HEK293T (cell line): ENCODE results near the gene PARP1.

ENCODE experiments used
- ARNT ChIP-seq: fragments of 450-650 bp; IDR thresholded peaks from 2 replicates; pipeline ENCODE4 v1.6.1; 2017; ENCODE audit warnings: mild to moderate bottlenecking
- BHLHE40 ChIP-seq: fragments of 450-650 bp; IDR thresholded peaks from 2 replicates; pipeline ENCODE4 v1.6.1; 2016; ENCODE audit warnings: mild to moderate bottlenecking, moderate library complexity, borderline replicate concordance
- CTBP1 ChIP-seq: fragments of 450-650 bp; IDR thresholded peaks from 2 replicates; pipeline ENCODE4 v1.6.1; 2016; ENCODE audit warnings: borderline replicate concordance
- ELF4 ChIP-seq: fragments of 450-650 bp; IDR thresholded peaks from 2 replicates; pipeline ENCODE4 v1.6.1; 2017; ENCODE audit warnings: antibody characterized with exemption
- FOXK2 ChIP-seq: fragments of 450-650 bp; IDR thresholded peaks from 2 replicates; pipeline ENCODE4 v1.6.1; 2016; ENCODE audit warnings: mild to moderate bottlenecking
- FOXM1 ChIP-seq: fragments of 450-650 bp; IDR thresholded peaks from 2 replicates; pipeline ENCODE4 v1.6.1; 2017; ENCODE audit warnings: mild to moderate bottlenecking, borderline replicate concordance
- LEF1 ChIP-seq: fragments of 450-650 bp; IDR thresholded peaks from 2 replicates; pipeline ENCODE4 v1.6.1; 2017; ENCODE audit warnings: mild to moderate bottlenecking, borderline replicate concordance
- NFRKB ChIP-seq: fragments of 450-650 bp; IDR thresholded peaks from 2 replicates; pipeline ENCODE4 v1.6.1; 2016; ENCODE audit warnings: mild to moderate bottlenecking, moderate library complexity
- SP1 ChIP-seq: fragments of 450-650 bp; IDR thresholded peaks from 2 replicates; pipeline ENCODE4 v1.6.1; 2017
- TARDBP ChIP-seq: fragments of 450-650 bp; IDR thresholded peaks from 2 replicates; pipeline ENCODE4 v1.6.1; 2016
- ZNF384 ChIP-seq: fragments of 450-650 bp; IDR thresholded peaks from 2 replicates; pipeline ENCODE4 v1.6.1; 2016
- TF ChIP-seq, protein P1 (sequence below): fragments of 450-650 bp; IDR thresholded peaks from 2 replicates; pipeline ENCODE4 v1.6.1; 2016

DNA sequence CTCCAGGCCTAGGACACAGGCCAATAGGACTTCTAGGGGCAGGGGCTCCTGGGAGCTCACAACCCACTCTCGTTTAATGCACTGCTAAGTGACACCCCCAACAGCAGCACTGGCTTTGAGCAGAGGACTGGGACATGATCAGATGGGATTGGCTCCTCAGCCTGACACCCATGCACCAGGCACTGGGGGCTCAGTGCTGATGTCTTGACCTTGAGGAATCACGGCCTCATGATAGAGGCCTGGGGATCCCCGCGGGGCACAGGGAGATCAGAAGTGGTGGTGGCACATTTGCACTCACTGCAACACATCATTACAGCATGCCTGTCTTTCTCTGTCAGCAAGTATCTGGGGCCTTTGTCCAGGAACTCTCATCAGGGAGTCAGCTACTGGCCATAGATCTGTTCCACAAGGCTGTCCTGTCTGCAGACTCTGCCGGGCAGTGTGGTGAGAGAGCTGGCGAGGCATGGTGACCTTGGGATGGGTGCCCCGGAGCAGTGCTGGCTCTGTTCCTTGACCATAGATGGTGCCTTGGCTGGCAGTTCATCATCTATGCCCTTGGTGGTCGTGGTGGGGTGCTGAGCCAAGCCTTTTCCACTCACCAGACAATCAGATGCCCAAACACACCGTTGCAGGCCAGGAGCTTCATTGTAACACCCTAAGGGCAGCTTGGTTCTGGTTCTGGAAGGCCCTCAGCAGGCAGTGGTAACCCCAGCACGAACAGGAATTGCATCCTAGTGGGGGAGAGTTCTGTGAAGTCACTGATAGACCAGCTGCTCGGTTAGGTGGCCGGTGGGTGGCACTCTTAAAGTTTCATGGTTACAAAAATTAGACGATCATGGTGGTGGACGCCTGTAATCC is 22.2 kb upstream of the PARP1 start:
- no peak for TF ChIP-seq BHLHE40
- no peak for TF ChIP-seq TARDBP
- no peak for TF ChIP-seq ARNT
- no peak for TF ChIP-seq ZNF384
- no peak for TF ChIP-seq SP1
- no peak for TF ChIP-seq LEF1
- TF ChIP-seq NFRKB, result no peak
- TF ChIP-seq FOXM1, result no peak
- TF ChIP-seq FOXK2, result no peak
- TF ChIP-seq, protein P1, sequence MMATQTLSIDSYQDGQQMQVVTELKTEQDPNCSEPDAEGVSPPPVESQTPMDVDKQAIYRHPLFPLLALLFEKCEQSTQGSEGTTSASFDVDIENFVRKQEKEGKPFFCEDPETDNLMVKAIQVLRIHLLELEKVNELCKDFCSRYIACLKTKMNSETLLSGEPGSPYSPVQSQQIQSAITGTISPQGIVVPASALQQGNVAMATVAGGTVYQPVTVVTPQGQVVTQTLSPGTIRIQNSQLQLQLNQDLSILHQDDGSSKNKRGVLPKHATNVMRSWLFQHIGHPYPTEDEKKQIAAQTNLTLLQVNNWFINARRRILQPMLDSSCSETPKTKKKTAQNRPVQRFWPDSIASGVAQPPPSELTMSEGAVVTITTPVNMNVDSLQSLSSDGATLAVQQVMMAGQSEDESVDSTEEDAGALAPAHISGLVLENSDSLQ, result no peak
- TF ChIP-seq CTBP1, result no peak
- TF ChIP-seq ELF4, result no peak
